ENCODE results near the gene L3HYPDH.

GRCh38 chr14:59510001-59510400, 25.8 kb upstream of the L3HYPDH start:
- TF ChIP-seq CTCF (IDR thresholded peaks at IDR 0.05) (no peak), POLR2A (IDR thresholded peaks at IDR 0.05) (no peak), POLR2AphosphoS5 (IDR thresholded peaks at IDR 0.05; ENCODE audit: insufficient read depth in 1 of 2, low read depth in 1 of 2) (no peak)

Measured in vagina (tissue), 2 donors.